ENCODE measurements around the gene TRH. TPM values are rescaled to one million over a fixed set of nuclear protein-coding genes. Genes with fewer than 3 reads are reported as not detected.

The TRH gene
- total RNA-seq, 2 experiments from 2014 or later: not detected

GRCh38 chr3:129961141-129961541, 13.4 kb upstream of the TRH start:
- Mint-ChIP-seq H3K27ac (no peak overlapping the region), H3K4me1 (ENCODE audit: low read depth) (no peaks in the 10 kb centered on the region), H3K4me3 (no peak overlapping the region), H3K36me3 (ENCODE audit: low read depth) (no peaks in the 10 kb centered on the region), H3K9me3 (no peaks in the 10 kb centered on the region), H3K27me3 (no peaks in the 10 kb centered on the region)
- intact Hi-C loops (cut with micrococcal nuclease): no loop called here
- ChIA-PET CTCF (interaction anchor here (0.9 kb wide), 1 partner anchor 19 kb away, joined by 3 read pairs; no protein-coding TSS in a partner anchor), POLR2A (interaction anchor here (1.2 kb wide), 1 partner anchor 150 kb away, joined by 3 read pairs; no protein-coding TSS in a partner anchor)
- no peak for TF ChIP-seq CTCF (IDR thresholded peaks at IDR 0.05)
- DNase-seq (no peak), ATAC-seq (no peak)

- intact Hi-C loops (cut with micrococcal nuclease): no loop called here
- no peak for DNase-seq
- H3K27me3 Mint-ChIP-seq: no peaks in the 10 kb centered on the region
- H3K9me3 Mint-ChIP-seq: no peaks in the 10 kb centered on the region
- ChIA-PET CTCF (interaction anchor here (1.2 to 1.5 kb wide), 2 partner anchors 20 to 335 kb away, joined by 3 read pairs; no protein-coding TSS in a partner anchor), POLR2A (no interaction called here)
- no peak overlapping the region for H3K4me3 Mint-ChIP-seq
- H3K4me1 Mint-ChIP-seq (ENCODE audit: low read depth): no peaks in the 10 kb centered on the region
- no peak for ATAC-seq
- H3K27ac Mint-ChIP-seq: no peak overlapping the region
- no peak for TF ChIP-seq CTCF (IDR thresholded peaks at IDR 0.05)
- H3K36me3 Mint-ChIP-seq (ENCODE audit: low read depth): no peaks in the 10 kb centered on the region
Measured at GRCh38 chr3:129962600-129962999, 11.9 kb upstream of the TRH start.

GRCh38 chr3:129965937-129966336, 8.6 kb upstream of the TRH start:
- TF ChIP-seq CTCF (IDR thresholded peaks at IDR 0.05): no peak
- Mint-ChIP-seq H3K4me3 (no peak overlapping the region), H3K9me3 (no peaks in the 10 kb centered on the region), H3K27ac (no peak overlapping the region), H3K36me3 (ENCODE audit: low read depth) (no peaks in the 10 kb centered on the region), H3K4me1 (ENCODE audit: low read depth) (no peaks in the 10 kb centered on the region), H3K27me3 (peaks cover 3% of the 10 kb centered on the region)
- ChIA-PET CTCF (no interaction called here), POLR2A (no interaction called here)
- DNase-seq (no peak), ATAC-seq (no peak)
- intact Hi-C loops (cut with micrococcal nuclease): no loop called here

GRCh38 chr3:129966876-129967275, 7.6 kb upstream of the TRH start:
- H3K9me3 Mint-ChIP-seq: no peaks in the 10 kb centered on the region
- TF ChIP-seq CTCF (IDR thresholded peaks at IDR 0.05): no peak
- no peak for ATAC-seq
- H3K4me3 Mint-ChIP-seq: no peak overlapping the region
- H3K36me3 Mint-ChIP-seq (ENCODE audit: low read depth): no peaks in the 10 kb centered on the region
- H3K27ac Mint-ChIP-seq: no peak overlapping the region
- ChIA-PET CTCF (no interaction called here), POLR2A (no interaction called here)
- no peak for DNase-seq
- H3K27me3 Mint-ChIP-seq: peaks cover 8% of the 10 kb centered on the region
- H3K4me1 Mint-ChIP-seq (ENCODE audit: low read depth): no peaks in the 10 kb centered on the region
- intact Hi-C loops (cut with micrococcal nuclease): no loop called here

- H3K27me3 Mint-ChIP-seq: peaks cover 14% of the 10 kb centered on the region
- POLR2A ChIA-PET: no interaction called here
- DNase-seq (no peak), ATAC-seq (no peak)
- H3K9me3 Mint-ChIP-seq: no peaks in the 10 kb centered on the region
- H3K36me3 Mint-ChIP-seq (ENCODE audit: low read depth): no peaks in the 10 kb centered on the region
- intact Hi-C loops (cut with micrococcal nuclease): no loop called here
- H3K27ac Mint-ChIP-seq: no peak overlapping the region
- CTCF ChIA-PET: no interaction called here
- no peaks in the 10 kb centered on the region for H3K4me1 Mint-ChIP-seq (ENCODE audit: low read depth)
- H3K4me3 Mint-ChIP-seq: no peak overlapping the region
- no peak for TF ChIP-seq CTCF (IDR thresholded peaks at IDR 0.05)
Measured at GRCh38 chr3:129967761-129968160, 6.8 kb upstream of the TRH start.
